Measurements from ENCODE around the gene NISCH.

The NISCH gene

DNA sequence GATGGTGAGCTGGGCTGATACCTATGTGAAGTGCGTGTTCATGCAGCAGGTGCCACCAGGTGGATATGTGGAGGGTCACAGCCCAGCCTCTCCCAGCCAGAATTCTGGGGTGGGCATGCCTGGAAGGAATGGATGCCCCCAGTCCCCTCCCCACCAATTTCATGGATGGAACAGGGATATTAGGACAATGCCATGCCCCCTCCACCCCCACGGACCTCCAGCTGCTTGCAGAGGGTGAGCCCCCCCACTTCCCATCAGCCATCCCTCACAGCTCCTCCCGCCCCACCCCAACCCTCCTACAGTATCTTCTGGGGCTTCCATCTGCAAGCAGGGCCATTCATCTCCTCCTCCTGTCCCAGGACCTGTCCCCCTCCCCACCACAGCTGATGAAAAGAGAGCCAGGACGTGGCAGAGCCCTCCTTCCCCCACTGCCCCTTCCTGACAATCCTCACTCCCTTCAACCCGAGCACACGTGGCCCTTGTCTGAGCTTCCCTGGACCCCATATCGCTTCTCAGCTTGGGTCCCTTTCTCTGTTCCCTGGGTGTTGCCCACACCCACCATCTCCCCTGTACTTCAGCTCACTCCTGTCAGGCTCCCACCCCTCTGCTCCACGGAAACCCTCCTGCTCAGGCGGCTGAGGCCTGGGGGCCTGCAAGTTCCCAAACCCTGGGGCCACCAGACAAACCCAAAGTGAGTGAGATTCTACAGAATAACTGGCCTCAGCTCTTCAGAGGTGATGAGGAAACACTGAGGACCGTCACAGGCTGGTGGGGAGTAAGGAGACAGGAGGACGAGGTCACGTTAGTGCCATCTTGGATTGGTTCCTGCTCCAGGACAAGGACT lies 7.7 kb upstream of the NISCH start:
- no peak for FAIRE-seq

DNA sequence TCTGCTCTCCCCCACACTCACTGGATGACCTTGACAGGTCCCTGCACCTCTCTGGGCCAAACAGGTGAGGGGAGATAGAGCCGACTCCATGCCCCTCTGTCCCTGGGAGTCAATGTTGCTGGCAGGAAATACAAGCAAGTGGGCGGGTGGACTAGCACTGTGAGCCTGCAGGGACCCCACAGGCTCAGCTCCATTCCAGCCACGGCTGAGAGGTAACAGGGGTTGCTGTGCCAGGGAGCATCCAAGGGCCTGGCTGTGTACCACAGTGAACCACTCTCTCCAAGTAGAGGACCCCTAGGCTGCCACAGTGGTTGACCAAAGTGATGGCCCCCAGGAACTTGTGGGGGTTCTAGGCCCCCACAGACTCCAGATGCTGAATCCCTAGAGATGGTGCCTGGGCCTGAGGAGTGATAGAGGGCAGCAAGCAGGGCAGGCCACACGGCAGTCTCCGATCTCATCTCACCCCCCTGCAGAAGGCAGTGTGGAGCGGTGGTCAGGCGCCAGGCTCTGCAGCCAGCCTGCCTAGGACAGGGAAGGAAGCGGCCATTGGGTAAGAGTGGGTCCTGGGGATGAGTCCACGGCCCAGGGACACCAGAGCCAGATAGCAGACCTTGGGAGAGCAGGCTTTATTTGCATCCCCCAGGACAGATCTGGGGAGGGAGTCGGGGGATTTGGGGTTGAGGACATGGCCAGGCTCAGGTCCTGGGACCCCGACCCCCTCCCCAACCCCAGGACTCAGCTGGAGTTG lies 4.7 kb upstream of the NISCH start:
- FAIRE-seq, result no peak

DNA sequence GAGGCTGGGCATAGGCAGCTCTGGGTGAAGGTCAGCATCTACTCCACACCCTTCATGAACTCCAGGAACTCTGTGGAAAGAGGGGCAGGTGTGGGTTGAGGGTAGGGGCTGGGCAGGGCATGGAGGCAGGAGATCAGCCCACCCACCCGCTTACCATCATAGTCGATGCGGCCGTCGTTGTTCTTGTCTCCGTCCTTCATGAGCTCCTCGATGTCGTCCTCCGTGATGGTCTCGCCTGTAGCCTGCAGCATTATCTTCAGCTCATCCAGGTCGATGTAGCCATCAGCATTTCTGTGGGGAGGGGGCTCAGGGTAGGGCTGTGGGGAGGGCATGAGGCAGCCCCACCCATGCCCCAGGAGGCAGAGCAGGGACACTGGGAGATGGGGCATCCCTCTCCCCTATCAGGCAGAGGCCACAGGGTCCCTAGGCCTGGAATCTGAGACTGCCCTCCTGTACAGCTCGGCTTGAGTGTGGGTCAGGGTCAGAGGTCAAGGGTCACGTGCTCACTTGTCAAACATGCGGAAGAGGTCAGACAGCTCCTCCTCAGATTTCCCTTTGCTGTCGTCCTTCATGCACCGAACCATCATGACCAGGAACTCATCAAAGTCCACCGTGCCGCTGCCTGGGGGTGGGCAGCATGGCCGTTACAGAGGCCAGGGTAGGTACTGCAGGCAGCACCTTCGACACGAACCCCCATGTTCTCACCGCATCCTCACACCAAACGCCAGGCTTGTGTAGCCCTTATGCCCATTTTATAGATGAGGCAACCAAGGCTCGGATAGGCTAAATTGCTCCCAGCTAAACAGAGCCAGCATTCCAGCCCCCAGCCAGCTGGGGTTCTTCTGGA lies 3.9 kb upstream of the NISCH start:
- FAIRE-seq, result no peak

DNA sequence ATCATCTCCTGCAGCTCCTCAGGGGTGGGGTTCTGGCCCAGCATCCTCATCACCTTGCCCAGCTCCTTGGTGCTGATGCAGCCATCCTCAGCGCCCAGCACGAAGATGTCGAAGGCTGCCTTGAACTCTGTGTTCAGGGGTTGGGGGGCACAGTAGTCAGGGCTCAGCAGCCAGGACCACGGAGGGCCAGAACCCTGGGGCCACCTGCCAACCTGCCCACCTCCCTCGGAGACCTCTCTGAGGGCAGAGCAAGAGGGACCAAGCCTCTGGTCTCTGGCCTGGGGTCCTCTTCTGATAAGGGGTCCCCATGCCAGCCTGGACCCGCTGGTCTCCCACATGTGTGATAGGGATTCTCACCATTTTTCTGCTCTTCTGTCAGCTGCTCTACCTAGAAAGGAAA lies 3.3 kb upstream of the NISCH start:
- no peak for FAIRE-seq

DNA sequence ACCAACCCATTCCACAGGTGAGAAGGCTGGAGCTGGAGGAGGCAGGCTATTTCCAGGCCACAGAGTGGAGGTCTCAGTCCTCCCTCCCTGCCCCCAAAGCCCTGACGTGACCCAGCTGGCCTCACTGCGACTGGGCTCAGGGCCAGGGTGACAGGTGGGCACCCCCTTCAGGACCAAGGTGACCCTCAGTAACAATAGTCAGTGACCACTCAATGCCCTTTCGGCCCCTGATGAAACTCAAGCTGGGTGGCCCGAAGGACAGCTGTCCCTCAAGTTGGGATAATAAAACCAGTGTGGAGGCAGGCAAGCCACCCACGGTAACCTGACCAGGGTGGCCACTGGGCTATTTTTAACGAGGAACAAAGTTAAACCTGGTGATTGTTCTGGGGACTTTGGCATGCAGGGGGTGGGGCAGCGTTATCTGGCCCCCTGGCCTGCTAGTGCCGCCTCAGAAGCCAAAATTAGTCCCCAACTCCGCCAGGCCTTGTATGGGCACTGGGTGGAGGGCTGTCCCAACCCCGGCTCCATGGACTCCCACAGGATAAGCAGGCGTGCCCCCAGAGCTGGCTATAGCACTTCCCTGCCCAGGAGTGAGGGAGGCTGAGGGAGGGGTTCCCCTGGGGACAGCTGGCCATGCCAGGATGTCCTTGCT lies 2.7 kb upstream of the NISCH start:
- no peak for FAIRE-seq

DNA sequence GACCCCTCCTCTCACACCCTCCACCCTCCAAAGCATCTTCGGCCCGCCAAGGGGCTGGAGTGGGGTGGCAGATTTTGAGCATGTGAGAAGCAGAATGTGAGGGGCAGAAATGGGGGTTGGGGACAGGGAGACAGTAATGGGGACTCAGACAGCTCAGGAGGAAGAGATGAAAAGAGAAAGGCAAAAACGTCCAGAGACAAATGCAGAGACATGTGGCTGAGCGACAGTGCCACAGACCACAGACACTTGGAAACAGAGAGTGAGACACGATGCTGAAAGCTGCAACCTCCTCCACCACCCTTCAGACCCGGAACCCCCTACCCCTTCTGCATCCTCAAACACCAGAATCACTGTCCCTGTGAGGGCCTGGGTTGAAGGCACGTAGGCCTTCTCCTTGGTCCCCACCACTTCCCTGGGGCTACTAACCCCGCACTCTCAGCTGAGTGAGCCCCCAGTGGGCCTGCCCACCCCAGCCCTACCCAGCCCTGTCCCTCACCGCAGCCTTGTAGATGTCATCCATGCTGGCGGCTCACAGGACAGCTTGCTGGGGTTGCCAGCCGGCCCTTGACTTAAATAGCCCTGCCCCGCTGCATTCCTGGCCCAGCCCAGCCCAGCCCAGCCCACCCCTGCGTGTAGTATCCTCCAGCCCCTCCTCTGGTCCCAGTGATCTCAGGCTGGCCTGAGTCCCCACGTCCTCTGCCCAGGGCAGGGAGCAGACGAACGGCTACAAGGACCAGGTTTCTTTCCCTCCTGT lies 1.7 kb upstream of the NISCH start, which contains the start of gene TNNC1:
Gene TNNC1, minus strand, starts transcription at position 546 of the 754 bp plus-strand sequence. Its CDS starts 26 bp downstream, at position 520.
- no peak for FAIRE-seq

DNA sequence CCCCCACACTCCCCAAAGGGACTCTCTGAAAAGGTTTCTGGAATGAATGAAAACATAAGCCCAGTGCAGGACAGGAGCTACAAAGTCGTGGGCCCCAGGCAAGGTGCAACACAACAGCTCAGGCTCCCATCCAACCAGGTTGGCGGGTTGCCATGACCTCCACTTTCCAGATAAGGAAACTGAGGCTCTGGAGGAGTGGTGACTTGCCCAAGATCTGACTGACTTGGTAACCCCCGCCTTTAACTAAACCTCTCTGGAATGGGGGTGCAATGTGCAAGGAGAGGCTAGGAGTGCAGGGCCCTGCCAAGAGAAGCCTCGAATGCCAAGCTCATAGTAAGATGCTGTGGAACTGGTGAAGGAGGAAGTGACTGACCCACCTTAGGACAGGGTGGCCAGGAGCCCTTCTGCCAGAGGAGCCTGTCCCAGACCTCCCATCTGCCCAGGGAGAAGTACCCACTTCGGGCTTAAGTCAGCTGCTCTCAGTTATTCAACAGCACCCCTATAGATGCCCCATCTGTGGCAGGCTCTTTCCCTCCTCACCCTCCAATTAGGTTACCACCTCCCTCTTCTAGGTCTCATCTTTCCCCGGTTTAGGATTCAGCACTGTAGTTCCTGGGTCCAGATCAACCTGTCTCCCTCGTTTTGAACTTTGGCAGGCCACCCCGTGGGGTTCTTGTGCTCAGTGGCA lies 1.0 kb upstream of the NISCH start:
- no peak for FAIRE-seq

DNA sequence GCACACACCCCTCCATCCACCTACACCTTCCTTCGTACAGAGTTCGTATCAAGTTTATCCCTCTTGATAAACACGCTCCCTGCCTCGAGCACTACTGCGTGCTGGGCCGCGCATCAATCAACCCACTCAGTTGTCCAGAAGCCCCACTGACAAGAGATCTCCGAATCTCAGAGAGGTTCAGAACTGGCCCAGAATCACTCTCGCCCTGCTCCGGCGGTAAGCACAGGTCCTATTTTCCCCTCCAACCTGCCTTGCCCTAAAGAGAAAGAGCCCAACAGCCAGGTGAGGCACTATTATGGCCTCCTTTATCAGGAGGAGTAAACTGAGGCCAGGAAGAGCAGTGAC lies 494 bp upstream of the NISCH start:
- no peak for FAIRE-seq

DNA sequence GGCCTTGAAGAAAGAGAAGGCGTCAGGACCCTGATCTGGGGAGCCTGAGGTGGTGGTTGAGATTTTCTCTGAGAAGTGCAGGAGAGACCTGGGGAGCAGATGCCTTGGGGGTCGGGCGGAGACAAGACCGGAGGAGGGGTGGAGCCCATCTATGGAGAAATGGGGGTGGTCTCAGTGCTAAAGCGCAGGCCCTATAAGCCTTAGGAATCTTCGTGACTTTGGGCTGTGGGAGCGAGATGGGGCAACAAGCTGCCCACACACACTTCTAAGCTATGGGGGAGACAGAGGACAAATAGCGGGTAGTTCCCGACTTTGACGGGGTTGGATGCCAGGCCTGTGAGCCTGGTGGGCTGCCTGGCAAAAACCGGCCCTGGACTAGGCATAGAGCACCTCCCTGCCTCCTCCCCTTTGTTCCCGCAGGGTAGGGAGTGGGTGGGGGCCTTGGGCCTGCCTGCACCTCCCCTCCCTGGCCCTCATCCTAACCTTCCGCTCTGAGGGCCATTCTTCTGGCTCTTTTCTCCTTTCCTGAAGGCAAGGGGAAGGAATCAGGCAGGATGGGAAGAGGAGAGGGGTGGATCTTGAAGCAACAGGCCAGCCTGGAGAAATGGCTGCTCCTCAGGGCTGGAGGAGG lies 880 bp downstream of the NISCH start:
- FAIRE-seq, result no peak

DNA sequence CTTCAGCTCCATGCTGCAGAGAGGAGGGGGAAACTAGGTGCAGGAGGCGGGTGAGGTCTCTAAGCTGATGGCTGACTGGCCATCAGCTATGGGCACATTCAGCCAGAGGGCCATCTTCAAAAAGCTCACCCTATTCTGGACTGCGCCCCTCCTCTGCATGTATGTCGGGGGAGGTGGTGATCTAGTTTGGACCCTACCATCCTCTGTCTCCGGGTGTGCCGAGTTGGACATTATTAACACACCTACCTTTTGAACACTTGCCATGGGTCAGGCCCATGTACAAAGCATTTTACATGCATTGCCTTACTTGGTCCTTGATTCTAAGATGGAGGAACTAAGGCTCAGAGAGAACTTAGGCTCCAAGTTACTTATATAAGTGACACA lies 1.4 kb downstream of the NISCH start:
- FAIRE-seq, result no peak

DNA sequence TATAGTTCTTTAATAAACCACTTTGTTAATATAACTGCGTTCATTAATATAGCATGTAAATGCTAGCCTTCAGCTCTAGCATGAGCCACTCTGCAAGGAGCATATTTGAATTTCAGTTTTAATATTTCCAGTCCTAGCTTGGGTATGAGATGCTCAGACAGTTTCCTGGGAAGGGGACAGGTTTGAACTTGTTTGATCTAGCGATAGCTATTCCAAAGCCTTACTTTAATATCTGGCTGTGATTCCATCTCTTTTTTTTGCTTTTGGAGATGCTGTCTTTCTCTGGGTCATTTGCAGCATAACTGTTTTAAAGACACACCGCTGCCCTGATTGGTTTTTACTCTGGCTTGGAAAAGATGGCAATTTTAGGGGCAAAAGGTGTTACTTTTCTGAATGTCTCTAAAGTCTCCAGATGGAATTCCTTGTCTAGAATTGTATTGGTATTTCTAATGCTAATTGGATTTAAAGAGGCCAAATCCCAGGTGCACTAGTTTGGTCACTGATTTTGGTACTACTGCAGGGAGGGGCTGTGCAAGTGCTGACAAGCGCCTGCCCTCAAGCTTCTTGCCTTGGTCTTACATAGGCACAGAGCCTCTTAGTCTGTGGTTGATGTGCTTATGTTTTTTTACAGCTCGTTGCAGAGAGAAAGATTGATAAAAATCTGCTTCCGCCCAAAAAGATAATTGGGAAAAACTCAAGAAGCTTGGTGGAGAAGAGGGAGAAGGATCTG lies 2.8 kb downstream of the NISCH start:
- no peak for FAIRE-seq

DNA sequence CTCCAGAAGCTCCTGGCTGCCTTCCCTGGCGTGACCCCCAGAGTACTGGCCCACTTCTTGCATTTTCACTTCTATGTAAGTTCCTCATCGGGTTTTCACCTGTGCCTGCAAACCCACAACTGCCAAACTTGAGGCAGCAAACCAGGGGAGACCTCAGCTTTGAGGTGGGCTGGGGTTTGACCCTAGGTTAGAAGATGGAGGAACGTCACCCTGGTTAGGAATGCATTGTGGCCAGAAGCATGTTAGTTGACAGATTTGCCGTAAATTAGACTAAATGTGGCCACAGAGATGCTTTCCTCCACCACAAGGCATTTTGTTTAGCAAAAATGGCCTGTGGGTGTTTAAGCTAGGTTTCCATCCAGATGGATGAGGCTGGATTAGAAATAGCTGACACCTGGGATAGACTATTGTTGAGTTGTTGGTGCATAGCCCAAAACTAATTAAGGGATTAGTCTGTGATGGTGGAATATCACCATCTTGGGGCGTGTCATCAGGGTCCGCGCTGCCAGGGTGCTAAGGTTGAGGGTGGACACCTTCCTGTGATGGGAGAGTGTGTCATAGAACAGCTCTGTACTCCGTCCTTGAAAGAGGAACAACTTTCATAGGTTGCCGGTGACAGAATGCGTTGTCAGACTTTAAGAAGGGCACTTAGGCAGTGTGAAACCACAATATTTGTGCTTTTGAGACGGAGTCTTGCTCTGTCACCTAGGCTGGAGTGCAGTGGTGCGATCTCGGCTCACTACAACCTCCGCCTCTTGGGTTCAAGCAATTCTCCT lies 3.6 kb downstream of the NISCH start:
- no peak for FAIRE-seq

DNA sequence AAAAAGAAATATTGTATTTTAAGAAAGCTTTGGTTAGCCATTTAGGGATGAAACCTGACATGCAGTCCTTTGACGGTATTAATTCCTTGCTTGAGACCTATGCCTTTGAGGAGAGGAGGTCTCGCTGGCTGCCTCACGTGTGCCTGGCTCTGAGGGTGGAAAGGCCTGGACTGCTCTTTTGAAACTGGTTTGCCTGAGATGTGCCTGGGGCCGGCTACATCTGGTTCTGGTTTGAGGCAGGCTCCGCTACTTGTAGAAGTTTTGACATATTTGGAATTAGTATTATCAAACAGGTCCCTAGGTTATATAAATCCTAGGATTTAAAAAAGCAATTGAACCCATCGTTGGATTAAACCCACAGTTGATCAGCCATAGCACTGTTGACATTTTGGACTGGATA lies 6.5 kb downstream of the NISCH start:
- no peak for FAIRE-seq

DNA sequence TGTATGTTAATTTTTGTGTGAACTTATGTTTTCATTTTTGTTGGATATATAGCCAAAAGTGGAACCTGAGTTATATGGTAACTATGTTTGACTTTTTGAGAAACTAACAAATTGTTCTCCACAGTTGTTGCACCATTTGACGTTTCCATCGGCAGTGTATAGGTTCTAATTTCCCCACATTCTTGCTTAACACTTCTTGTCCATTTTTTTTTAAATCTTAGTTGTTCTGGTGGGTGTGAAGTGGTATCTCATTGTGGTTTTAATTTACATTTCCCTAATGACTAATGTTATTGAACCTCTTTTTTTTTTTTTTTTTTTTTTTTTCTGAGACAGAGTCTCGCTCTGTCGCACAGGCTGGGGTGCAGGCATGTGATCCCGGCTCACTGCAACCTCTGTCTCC lies 8.0 kb downstream of the NISCH start:
- FAIRE-seq, result no peak

DNA sequence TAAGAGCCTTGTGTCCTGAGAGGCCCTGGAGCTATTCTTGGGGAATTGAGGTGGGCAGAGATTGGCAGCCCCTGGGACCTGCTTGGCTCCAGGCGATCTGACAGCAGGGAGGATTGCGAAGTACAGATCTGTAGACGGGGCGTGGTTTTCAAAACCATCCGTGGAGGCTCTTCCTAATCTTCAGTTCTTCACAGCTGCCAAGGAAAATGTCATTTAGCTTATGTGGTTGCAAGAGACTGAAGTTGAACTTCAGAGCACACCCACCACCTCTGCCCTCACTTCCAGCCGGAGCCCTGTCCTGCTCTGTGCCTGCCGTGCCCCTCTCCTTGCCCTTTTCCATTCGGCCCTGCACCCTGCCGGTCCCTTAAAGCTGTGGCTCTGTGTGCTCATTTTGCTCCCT lies 12.9 kb downstream of the NISCH start:
- no peak for FAIRE-seq

DNA sequence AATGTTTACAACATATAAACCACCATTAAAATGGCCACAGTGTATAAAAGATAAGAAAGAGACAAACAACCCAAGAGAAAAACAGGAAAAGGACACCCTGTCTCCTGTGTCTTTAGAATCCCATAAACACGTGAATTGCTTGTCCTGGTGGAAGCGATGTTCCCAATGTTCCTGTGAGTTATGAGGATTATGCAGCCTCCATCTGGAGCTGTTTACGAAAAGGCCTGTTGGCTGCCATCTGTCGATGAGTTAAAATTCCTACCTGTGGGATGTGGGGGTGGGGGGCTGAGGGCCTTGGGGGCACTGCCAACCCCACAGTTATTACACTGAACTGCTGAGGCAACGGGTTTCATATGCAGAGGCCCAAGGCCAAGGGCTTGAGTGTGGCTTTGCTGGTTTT lies 13.6 kb downstream of the NISCH start:
- no peak for FAIRE-seq

DNA sequence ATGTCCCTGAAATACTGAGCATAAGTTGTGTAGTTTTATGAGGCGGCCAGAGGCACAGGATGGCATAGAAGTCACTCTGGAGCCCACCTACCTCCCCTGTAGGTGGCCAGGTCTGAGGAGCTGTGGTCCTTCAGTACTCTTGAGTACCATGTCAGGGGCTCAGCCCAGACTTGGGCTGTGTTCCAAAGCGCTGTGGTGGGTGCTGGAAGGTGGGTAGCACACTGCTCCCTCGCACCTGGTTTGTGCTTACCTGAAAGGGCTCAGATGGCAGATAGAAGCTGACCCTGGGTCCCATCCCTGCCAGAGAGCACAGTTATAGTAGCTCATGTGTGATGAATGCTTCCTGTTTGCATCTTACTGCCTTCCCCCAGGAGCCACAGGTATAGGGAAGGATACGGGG lies 15.5 kb downstream of the NISCH start:
- FAIRE-seq, result no peak

DNA sequence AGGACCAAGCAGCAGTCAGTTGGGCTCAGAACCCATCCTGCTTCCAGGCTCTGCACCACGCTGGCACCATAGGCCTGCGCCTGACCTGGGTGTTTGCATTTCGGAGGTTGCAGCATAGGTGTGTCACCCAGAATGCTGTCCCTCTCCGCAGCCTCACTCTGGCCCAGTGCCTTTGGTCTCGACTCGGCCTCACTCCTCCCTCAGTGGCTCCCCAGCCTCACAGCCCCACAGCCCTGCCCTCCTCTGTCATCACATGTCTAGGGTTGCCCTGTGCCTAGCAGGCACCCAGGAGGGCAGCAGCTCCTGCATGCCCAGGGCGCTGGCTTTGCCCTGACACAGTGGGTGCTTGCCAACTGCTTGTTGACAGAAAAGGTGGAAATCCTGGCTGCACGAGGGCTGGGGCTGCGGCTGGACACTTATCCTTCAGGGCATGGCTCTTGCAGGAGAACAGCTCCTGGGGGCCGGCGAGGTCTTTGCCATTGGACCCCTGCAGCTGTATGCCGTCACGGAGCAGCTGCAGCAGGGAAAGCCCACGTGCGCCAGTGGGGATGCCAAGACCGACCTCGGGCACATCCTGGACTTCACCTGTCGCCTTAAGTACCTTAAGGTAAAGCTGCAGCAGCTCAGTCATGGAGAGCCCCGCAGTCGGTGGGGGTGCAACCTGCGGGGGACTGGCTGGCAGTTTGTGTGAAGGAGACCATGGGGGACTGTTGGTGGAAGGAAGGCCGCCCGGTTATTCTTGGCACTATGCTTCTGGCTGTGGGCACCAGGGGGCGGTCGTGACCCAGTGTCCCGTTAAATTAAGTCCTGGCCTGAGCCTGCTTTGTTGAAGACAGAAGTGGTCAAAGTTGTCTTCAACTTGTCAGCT lies 16.2 kb downstream of the NISCH start:
- no peak for FAIRE-seq
